ENCODE measurements around the gene GSAP.
"Not testable (repeated sequence)": the region's sequence is repeated elsewhere in the genome, so short reads cannot be mapped to it uniquely, and the experiment has no call there.

Gene GSAP

DNA sequence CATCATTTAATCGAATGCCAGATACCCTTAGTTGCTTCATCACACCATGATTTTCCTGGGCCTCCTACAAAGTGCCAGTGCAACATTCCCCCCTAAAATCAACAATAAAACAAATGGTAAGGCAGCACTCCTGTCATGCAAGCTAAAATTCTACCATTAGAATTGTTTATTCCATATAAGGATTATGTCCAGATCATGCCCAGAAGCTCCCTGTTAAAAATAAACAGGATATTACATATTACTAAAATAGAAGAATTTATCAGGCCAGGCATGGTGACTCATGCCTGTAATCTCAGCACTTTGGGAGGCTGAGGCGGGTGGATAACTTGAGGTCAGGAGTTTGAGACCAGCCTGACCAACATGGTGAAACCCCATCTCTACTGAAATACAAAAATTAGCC is 140.5 kb downstream of the GSAP start:
- not testable (repeated sequence) for DNase-seq

DNA sequence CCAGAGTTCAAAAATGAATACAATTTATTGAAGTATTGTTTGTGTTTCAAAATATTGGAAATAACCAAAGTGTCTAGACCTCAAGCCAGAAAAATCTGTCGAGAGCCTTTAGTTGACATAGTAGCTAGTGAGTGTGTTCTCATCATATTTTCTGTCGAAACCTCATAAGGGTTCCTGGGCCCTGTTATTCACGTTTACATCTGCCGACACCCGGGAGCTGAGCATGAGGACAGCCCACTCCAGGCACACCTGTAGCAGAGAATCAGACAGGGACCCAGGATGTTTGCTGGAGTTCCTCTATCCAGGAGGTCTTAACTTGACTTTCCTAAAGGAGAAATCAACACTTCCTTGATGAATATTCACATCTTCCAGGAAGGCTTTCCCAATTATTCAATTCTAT is 144.4 kb downstream of the GSAP start:
- DNase-seq = no peak

DNA sequence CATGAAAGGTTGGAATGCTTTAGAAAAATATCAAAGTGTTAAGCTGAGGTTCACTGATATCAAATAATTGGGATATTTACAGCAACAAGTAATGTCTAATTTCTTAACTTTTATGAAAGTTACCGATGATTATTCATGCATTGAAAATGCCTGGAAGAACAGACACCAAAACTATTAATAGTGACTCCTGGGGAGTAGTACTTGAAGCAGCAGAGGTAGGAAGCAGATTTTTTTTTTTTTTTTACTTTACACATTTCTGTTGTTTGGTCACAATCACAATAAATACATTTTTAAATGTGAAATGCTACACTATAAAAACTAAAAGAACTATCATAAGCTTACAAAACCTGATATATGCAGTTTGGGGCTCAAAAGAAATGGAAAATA is 146.1 kb downstream of the GSAP start:
- no peak for DNase-seq

DNA sequence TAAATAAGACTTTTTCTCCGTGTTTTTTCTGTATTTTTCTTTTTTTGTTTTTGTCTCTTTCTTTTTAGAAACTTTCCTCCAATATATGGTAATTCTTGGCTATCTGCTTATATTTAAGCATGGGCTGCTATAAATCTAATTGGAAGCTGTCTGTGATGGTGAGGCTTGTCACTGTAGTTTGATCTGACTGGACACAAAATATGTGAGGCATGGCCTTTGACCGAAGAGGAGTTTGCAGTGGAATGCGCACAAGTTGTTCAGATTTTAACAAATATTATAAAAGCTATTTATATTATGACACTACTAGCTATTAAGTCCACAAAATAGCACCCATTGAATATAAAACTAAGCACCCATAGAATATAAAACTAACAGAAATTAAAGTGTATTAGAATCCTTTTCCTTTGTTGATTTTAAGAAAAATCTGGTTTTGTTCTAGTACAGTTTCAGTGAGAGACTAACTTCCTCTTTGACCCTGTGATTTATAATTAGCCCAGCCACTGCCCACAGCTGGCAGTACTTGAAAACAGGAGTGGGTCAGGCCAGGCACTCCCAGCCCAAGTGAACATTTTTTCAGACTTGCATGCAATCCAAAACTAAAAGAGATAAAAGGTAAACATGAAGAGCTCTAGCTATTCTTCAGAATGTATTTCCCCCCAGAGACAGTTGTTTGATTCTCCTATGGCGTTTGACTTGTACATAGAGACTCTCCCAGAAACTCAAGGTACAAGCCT is 146.6 kb downstream of the GSAP start:
- DNase-seq = peak; percentile 69

DNA sequence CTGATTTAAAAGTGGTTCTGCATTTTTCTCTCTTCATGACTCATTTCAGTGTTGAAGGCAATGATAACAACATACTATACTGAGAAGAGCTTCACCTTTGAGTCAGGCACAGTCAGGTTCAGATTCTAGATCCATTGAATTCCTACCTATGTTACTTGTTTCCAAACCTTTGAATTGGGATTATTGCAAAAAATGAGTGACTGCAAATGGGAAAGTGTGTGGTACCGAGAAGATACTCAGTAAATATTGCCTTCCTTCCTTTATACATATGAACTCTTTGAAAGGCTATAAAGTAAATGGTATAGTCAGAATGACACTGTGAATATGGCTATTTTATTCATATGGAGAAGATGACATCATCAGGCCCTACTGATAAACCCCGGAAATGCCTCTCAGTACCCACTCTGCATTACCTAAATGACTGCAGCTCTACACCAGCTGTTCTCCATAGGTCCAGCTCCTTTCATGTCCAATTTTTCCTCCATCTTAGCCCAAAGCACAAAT is 149.8 kb downstream of the GSAP start:
- DNase-seq = no peak

DNA sequence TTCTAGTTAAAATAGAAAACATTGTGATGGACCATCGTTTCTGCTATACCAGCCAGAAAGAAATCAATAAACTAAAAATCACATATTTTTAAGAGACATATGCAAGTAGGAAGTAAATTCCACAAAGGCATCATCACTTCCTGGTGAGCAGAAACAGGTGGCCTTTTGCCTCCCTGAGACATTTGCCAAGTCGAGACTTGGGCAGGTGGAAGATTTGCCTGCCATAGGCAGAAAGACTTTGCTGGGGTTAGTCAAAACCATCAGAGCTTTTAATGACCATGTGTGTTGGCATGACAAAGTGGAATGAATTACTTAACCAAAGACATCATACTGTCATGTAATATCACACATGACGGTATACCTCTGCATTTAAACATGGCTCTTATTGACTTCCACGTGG is 150.5 kb downstream of the GSAP start:
- no peak for DNase-seq

DNA sequence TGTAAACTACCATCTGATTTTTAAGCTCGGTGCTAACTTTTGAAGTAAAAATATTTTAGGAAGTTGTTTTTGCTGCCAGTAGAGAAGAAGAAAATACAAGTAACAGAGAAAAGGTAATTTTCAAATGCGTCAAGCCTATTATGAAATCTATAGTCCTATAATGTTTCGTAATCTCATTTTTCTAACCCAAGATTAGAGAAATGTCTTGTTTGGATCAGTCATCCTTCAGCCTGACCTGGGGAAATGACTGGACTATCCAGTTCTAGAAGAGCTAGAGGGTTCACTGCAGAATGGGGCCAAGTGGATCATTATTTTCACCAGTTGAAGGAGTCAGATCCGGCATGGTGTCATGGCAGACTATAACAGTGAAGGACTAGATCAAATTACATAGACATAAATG is 153.8 kb downstream of the GSAP start:
- peak; percentile 29 for DNase-seq

All from MV-4-11 (cell line).